ENCODE data around the gene CHRNG. TPM values are rescaled to one million over a fixed set of nuclear protein-coding genes. Genes with fewer than 3 reads are reported as not detected.

CHRNG gene
- polyA plus RNA-seq, 1 donor = 1.5 TPM

- no peak for DNase-seq
Observed at GRCh38 chr2:232504438-232504837, 35.1 kb upstream of the CHRNG start.

GRCh38 chr2:232505856-232506255 is 33.6 kb upstream of the CHRNG start:
- DNase-seq = peak; percentile 71

- no peak for DNase-seq
Observed at GRCh38 chr2:232506709-232507108, 32.8 kb upstream of the CHRNG start.

DNA sequence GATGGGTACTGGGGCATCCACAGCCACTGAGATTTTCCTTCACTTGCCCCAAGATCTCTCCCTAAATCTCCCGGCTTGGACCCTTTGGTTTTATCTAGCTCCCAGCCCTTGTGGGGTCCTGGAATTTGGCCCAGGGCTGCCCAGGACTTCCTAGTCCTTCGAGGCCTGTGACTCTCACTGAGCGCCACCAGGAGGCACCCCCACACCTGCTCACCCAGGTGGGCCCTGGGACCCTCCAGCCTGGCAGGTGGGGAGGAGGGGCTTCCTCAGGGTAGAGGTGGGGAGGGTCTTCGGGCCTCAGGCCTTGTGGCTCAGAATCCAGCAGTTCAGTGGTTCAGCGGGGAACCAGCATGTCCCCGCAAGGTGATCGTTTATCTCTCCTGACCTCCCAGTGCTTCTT is 31.2 kb upstream of the CHRNG start:
- DNase-seq = no peak

DNA sequence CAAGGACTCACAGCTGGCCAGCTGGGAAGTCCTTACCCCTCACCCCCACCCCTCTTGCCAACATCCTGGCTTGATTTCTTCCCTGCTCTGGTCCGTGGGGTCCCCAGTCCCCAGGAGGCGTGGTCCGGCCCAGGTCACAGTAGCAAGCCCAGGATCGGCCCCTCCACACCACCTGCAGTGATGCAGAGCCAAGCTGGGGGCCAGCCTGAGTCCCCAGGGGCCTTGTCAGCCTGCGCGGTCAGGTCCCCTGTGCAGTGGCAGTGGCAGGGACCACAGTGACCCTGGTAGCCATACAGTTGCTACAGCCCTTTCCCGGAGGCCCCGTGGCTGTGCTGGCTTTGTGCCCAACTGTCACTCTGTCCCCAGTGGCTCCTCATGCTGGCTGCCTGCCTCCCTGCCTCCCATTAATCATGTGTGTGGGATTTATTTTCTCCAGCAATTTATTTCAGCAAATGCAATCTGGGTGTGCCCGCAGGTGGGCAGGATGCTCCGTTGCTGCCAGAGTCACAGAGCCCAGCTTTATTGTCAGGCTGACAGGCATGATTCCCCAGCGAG is 28.1 kb upstream of the CHRNG start:
- no peak for DNase-seq

- DNase-seq = peak; percentile 70
Observed at GRCh38 chr2:232512602-232513001, 26.9 kb upstream of the CHRNG start.

- no peak for DNase-seq
Observed at GRCh38 chr2:232513353-232513752, 26.1 kb upstream of the CHRNG start.

DNA sequence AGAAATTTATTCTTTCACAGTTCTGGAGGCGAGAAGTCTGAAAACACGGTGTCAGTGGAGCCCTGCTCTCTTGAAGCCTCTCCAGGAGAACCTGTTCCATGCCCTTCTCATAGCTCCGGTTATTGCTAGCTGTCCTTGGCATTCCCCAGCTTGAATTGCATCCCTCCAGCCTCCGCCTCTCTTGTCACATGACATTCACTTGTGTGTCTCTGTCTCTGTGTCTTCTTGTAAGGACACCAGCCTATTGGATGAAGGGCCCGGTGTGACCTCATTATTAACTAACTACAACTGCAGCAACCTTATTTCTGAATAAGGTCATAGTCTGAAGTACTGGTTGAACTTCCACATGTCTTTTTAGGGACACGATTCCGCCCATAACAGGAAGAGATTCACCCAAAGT is 23.9 kb upstream of the CHRNG start:
- no peak for DNase-seq

DNA sequence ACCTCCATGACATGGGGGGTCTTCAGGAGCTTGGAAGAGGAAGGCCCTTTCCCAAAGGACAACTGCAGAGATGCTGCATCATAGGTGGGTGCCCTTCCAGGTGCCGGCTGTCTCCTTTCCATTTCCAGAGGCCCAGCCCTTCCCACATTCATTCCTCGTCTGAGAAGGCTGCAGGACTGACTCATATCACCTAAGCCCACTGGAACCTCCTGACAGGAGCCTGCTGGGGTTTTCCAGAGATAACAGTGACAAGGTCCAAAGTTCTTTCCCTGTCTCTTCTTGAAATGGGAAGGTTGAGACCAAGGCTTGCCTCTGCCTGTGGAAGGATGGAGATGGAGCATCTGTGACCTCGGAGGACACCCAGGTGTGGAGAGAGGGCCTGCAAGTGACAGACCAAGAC is 22.9 kb upstream of the CHRNG start:
- DNase-seq = no peak

GRCh38 chr2:232518844-232519243 is 20.6 kb upstream of the CHRNG start:
- no peak for DNase-seq

DNA sequence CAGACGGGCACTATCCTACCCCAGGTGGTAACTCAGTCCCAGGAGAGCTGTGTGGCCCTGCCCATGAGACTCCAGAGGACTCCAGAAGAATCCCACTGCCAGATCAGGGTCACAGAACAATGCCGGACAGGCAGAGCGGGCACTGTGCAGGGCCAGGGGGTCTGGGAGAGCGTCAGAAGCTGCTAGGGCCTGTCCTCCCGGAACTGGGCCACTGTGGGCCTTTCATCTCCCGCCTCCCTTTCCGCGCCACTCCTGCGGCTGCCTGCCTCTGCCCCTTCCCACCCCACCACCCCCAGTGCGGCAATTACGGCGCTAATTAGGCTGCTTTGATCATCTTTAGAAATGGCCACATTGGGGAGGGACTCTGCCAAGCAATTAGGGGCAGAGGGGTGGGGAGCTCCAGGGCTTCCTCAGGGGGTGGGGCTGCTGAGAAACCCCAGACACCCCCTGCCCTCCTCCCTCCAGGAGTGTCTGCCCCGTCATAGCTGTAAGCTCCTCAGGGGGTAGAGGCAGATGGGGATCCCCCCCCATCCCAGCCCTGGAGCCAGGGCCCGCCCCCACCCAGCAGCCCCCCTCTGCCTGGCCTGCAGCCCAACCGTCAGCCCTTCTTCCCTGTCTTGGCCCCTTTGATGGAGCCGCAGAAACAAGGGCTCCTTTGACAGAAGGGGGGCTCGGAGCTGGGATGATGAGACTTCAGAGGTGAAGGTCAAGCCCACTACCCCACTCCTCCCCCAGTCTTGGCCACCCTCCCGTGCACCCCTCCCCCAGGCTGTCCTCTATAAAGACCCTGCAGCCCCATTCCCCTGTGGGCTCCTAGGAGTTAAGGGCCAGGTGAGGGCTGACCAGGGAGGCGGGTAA is 19.7 kb upstream of the CHRNG start, which contains the start of gene PRSS56:
Gene PRSS56, plus strand, starts transcription at position 808 of the 858 bp plus-strand sequence. CDS start 211 bp downstream, outside the sequence.
- DNase-seq = no peak

GRCh38 chr2:232520489-232520888 is 19.0 kb upstream of the CHRNG start:
- DNase-seq = no peak

DNA sequence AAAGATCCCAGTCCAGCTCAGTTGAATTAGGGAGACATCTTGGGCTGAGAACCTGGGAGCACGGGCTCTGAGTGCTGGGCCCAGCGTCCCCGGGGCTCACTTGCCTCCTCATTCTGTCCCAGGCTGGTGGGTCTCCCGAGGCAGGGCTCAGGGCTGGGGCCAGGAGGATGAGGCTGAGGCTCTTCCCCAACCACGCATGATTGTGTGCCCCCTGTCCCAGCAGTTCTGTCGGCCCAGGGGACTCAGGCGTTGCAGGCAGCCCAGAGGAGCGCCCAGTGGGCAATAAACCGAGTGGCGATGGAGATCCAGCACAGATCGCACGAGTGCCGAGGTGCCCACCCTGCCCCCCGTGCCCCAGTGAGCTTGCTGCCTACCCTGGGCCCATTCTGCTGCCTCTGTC is 18.4 kb upstream of the CHRNG start:
- DNase-seq = no peak

- no peak for DNase-seq
Observed at GRCh38 chr2:232521959-232522622, 17.4 kb upstream of the CHRNG start.

- no peak for DNase-seq
Observed at GRCh38 chr2:232522623-232523401, 16.7 kb upstream of the CHRNG start.

DNA sequence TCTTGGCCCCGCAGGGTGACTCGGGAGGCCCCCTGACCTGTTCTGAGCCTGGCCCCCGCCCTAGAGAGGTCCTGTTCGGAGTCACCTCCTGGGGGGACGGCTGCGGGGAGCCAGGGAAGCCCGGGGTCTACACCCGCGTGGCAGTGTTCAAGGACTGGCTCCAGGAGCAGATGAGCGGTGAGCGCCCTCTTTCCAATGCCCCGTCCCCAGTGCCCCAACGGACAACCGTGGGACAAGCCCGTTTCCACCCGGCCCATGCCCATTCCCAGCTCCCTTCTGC is 16.1 kb upstream of the CHRNG start:
- DNase-seq = no peak

- DNase-seq = no peak
Observed at GRCh38 chr2:232523682-232524597, 15.6 kb upstream of the CHRNG start.

DNA sequence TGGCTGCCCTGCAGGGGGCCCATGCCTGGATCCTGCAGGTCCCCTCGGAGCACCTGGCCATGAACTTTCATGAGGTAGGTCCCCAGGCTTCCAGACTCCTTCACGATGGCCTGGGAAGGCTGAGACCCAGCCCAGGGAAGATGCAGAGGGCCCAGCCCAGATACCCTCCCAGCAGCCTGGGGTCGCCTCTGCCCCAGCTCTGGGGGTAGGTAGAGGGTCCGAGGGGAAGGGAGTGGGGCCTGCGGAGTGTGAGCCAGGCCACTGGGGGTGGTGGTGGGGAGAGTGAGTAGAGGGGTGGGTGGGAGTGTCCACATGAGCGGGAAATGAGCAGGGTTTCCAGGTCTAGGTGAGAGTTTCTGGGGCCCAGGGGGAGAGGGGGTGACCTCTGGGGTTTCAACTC is 14.7 kb upstream of the CHRNG start:
- no peak for DNase-seq

DNA sequence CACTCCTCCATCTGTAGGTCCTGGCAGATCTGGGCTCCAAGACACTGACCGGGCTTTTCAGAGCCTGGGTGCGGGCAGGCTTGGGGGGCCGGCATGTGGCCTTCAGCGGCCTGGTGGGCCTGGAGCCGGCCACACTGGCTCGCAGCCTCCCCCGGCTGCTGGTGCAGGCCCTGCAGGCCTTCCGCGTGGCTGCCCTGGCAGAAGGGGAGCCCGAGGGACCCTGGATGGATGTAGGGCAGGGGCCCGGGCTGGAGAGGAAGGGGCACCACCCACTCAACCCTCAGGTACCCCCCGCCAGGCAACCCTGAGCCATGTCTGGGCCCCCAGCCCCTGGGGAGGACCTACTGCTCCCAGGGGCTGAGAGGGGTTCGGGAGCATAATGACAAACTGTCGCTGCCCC is 14.3 kb upstream of the CHRNG start:
- no peak for DNase-seq

GRCh38 chr2:232525791-232526371 is 13.6 kb upstream of the CHRNG start, which contains the start of gene CHRND:
CHRND (plus strand) TSS chr2:232526160; CDS start chr2:232526216, 56 bp downstream.
- no peak for DNase-seq

DNA sequence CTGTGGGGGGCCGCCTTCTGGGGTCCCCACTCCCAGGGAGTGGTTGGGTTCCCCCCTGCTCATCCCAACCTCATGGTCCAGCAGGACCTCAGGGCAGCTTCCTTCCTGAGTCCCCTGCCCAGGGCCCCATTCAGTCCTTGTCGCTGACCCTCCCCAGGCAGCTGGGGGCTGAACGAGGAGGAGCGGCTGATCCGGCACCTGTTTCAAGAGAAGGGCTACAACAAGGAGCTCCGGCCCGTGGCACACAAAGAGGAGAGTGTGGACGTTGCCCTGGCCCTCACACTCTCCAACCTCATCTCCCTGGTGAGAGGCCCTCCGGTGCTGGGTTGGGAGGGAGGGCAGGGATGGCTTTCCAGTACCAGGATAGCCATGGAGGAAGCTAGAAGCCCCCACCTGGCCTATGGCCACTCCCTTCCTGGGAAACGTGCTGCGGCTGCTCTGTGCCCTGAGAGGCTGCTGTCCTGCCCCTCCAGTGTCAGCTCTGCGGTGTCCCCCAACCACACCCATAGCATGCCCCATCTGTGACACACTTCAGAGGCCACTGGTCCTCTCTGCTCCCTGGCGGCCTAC is 13.0 kb upstream of the CHRNG start:
- no peak for DNase-seq

Data from left kidney (tissue), 2 donors.